IMR-90 (cell line): Measurements from ENCODE around the gene ANKS3. TPM values are rescaled to one million over a fixed set of nuclear protein-coding genes. Genes with fewer than 3 reads are reported as not detected.
A peak's percentile ranks its signal among the peaks of the same experiment; 100 is the strongest.

ENCODE experiments used
- ATAC-seq: fragments of 200-7000 bp; cut with Tn5 transposase; 2 replicates; pipeline ENCODE4 v1.9.1; 2020; ENCODE audit warnings: low read depth, mild to moderate bottlenecking, moderate library complexity
- BruUV-seq: library from RNA; stranded (reverse); fragments of 400-500 nt; replicated peaks from 2 replicates; lab custom pipeline; 2021; lab: Mats Ljungman, UMichigan
- CTCF ChIA-PET: fragments of 300-600 bp; formaldehyde crosslinking; extraction: SDS; loops from one replicate; lab custom pipeline; 2021; ENCODE audit warnings: antibody characterized with exemption; lab: Yijun Ruan, JAX
- POLR2A ChIA-PET: fragments of 300-600 bp; sonication (Branson Sonifier 250); formaldehyde crosslinking; loops from one replicate; lab custom pipeline; 2022; ENCODE audit warnings: antibody characterized with exemption; ENCODE audit not compliant: unreplicated experiment; lab: Charles Lee
- DNase-seq: peaks from one replicate; pipeline ENCODE4 v3.0.0; 2013
- H2AFZ ChIP-seq: replicated peaks from 2 replicates; pipeline ENCODE3; 2013; ENCODE audit warnings: low read length, mild to moderate bottlenecking; ENCODE audit not compliant: poor library complexity
- H2AK5ac ChIP-seq: 2 replicates; pipeline ENCODE4 v1.6.1; 2013; ENCODE audit warnings: low read depth, low read length, inconsistent platforms
- H2AK9ac ChIP-seq: replicated peaks from 2 replicates; pipeline ENCODE3; 2013; ENCODE audit warnings: mild to moderate bottlenecking, low read depth, low read length, moderate library complexity; ENCODE audit not compliant: poor library complexity
- H2BK120ac ChIP-seq: 2 replicates; pipeline ENCODE4 v1.6.1; 2013; ENCODE audit warnings: low read depth, low read length, inconsistent platforms
- H2BK15ac ChIP-seq: 3 replicates; pipeline ENCODE4 v1.6.1; 2013; ENCODE audit warnings: low read depth, low read length, inconsistent platforms
- H2BK20ac ChIP-seq: 2 replicates; pipeline ENCODE4 v1.6.1; 2013; ENCODE audit warnings: low read depth, mild to moderate bottlenecking, inconsistent platforms, low read length, moderate library complexity
- H2BK5ac ChIP-seq: 2 replicates; pipeline ENCODE4 v1.6.1; 2013; ENCODE audit warnings: mild to moderate bottlenecking, low read depth, low read length, inconsistent platforms; ENCODE audit not compliant: poor library complexity, severe bottlenecking
- H3K14ac ChIP-seq: replicated peaks from 2 replicates; pipeline ENCODE4 v1.6.1; 2013; ENCODE audit warnings: low read depth, low read length, inconsistent platforms
- H3K18ac ChIP-seq: 2 replicates; pipeline ENCODE4 v1.6.1; 2013; ENCODE audit warnings: low read depth, low read length, control low read depth
- H3K23ac ChIP-seq: 2 replicates; pipeline ENCODE4 v1.6.1; 2013; ENCODE audit warnings: low read depth, low read length, inconsistent platforms
- H3K27ac ChIP-seq: 2 replicates; pipeline ENCODE4 v1.5.1; 2013; ENCODE audit warnings: mild to moderate bottlenecking, control low read depth, low read length; ENCODE audit not compliant: insufficient read depth
- H3K27me3 ChIP-seq: 2 replicates; pipeline ENCODE4 v1.6.1; 2013; ENCODE audit warnings: low read length; ENCODE audit not compliant: control insufficient read depth, insufficient read depth
- H3K36me3 ChIP-seq: 2 replicates; pipeline ENCODE4 v1.6.1; 2013; ENCODE audit warnings: low read length, mixed read lengths; ENCODE audit not compliant: control insufficient read depth, insufficient read depth
- H3K4ac ChIP-seq: 2 replicates; pipeline ENCODE4 v1.6.1; 2013; ENCODE audit warnings: low read depth, low read length, inconsistent platforms
- H3K4me1 ChIP-seq: 2 replicates; pipeline ENCODE4 v1.6.1; 2013; ENCODE audit warnings: low read length, mixed read lengths; ENCODE audit not compliant: control insufficient read depth, insufficient read depth
- H3K4me2 ChIP-seq: 2 replicates; pipeline ENCODE4 v1.6.1; 2013; ENCODE audit warnings: low read depth, mild to moderate bottlenecking, control low read depth, low read length, moderate library complexity
- H3K4me3 ChIP-seq: 2 replicates; pipeline ENCODE4 v1.5.1; 2013; ENCODE audit warnings: low read depth, mild to moderate bottlenecking, control low read depth, low read length, moderate library complexity; ENCODE audit not compliant: insufficient read depth
- H3K56ac ChIP-seq: 2 replicates; pipeline ENCODE4 v1.6.1; 2013; ENCODE audit warnings: low read length, inconsistent platforms; ENCODE audit not compliant: insufficient read depth; ENCODE audit errors: extremely low read depth
- H3K79me1 ChIP-seq, 2 experiments: 2 replicates each; pipeline ENCODE4 v1.6.1; 2013; ENCODE audit warnings: low read length in 2 of 2, inconsistent platforms in 1 of 2, low read depth in 1 of 2
- H3K9ac ChIP-seq: 2 replicates; pipeline ENCODE4 v1.6.1; 2013; ENCODE audit warnings: low read depth, low read length, control low read depth
- H3K9me1 ChIP-seq: 2 replicates; pipeline ENCODE4 v1.6.1; 2013; ENCODE audit warnings: low read length, inconsistent platforms; ENCODE audit not compliant: insufficient read depth
- H3K9me3 ChIP-seq: 2 replicates; pipeline ENCODE4 v1.6.1; 2013; ENCODE audit warnings: low read length; ENCODE audit not compliant: control insufficient read depth, insufficient read depth
- H4K20me1 ChIP-seq: 2 replicates; pipeline ENCODE4 v1.6.1; 2013; ENCODE audit warnings: low read length, inconsistent platforms; ENCODE audit not compliant: insufficient read depth
- H4K5ac ChIP-seq: 2 replicates; pipeline ENCODE4 v1.6.1; 2013; ENCODE audit warnings: mild to moderate bottlenecking, low read depth, low read length, control low read depth
- H4K8ac ChIP-seq, 2 experiments: 2 replicates each; pipeline ENCODE4 v1.6.1; 2013; ENCODE audit warnings: low read depth in 2 of 2, low read length in 2 of 2, control low read depth in 1 of 2, inconsistent platforms in 1 of 2
- H4K91ac ChIP-seq: 2 replicates; pipeline ENCODE4 v1.6.1; 2013; ENCODE audit warnings: low read depth, low read length, inconsistent platforms; ENCODE audit not compliant: insufficient read depth
- BHLHE40 ChIP-seq: fragments of 150-350 bp; IDR thresholded peaks from 2 replicates; pipeline ENCODE4 v1.6.1; 2016; ENCODE audit warnings: mild to moderate bottlenecking, low read depth, low read length
- USF2 ChIP-seq: fragments of 150-350 bp; IDR thresholded peaks from 2 replicates; pipeline ENCODE4 v1.6.1; 2017; ENCODE audit warnings: mild to moderate bottlenecking, antibody characterized with exemption, low read length, low read depth
- WGBS, 2 experiments: methylation state at CpG; one replicate each; pipeline versions ENCODE4 v1.1.5 to v1.1.7; 2013; ENCODE audit warnings: missing lambda C conversion rate in 2 of 2; ENCODE audit not compliant: insufficient read length in 1 of 2; ENCODE audit errors: extremely low coverage in 2 of 2; 5-methylcytosine and 5-hydroxymethylcytosine counted together
- dilution Hi-C: fragments of 300-500 bp; cut with HindIII; formaldehyde crosslinking; loops from one replicate; pipeline ENCODE4 v1.14.3; 2018; ENCODE audit warnings: low sequenced_read_pairs; ENCODE audit not compliant: unreplicated experiment
- in situ Hi-C: fragments of 300-500 bp; cut with MboI; formaldehyde crosslinking; loops from 3 replicates; pipeline ENCODE4 v1.14.3; 2019; ENCODE audit warnings: low sequenced_read_pairs, inconsistent platforms, mixed read lengths
- intact Hi-C: fragments of 100-400 bp; cut with micrococcal nuclease; formaldehyde crosslinking; loops from 2 replicates; pipeline ENCODE4 v1.10.0; 2022
- polyA plus RNA-seq, 3 experiments: library from polyadenylated mRNA; depleted of rRNA; stranded (reverse); fragments of >200 nt; gene quantifications; 2 replicates each; pipeline ENCODE4 v1.2.3, GENCODE V29; 2012; ENCODE audit warnings: low replicate concordance in 1 of 3
- total RNA-seq: library from RNA; depleted of rRNA; stranded (reverse); fragments of >200 nt; gene quantifications from 2 replicates; pipeline ENCODE4 v1.2.3, GENCODE V29; 2012

ANKS3 gene
- total and polyA plus RNA-seq, 2 of the 4 experiments (the other 2 are of a cell fraction): 24.4 to 25.0 TPM

DNA sequence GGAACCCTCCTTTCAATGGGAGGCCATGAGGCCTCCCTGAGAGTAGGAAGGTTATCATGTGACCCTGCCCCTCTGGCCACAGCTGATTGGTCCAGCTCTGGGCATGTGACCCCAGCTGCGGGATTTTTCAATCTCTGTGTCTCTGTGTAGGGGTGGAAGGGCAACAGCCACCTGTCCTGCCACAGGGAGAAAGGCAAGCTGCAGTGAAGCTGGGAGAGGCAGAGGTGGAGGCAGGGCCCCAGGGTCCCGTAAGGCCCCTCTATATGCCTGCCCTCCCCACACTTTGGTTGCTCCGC is 11.2 kb upstream of the ANKS3 start:
- Histone ChIP-seq H3K14ac (no peak overlapping the region), H3K4me1 (no peaks in the 10 kb centered on the region), H3K9me3 (no peaks in the 10 kb centered on the region), H2BK15ac (no peak overlapping the region), H2BK5ac (no peak overlapping the region), H3K27ac (no peak overlapping the region), H2AK9ac (peak overlapping the region; percentile 51), H3K4me2 (no peak overlapping the region), H3K56ac (no peak overlapping the region), H4K8ac (no peak overlapping the region), H3K79me1 (0 out of 4 replicates have a peak, but pooled peaks cover 0 to 4% of the 10 kb centered on the region in 2 experiments), H3K18ac (no peak overlapping the region), H3K36me3 (peaks cover 2% of the 10 kb centered on the region), H3K4me3 (no peak overlapping the region), H3K27me3 (no peaks in the 10 kb centered on the region), H3K9ac (no peak overlapping the region), H4K20me1 (no peaks in the 10 kb centered on the region), H4K91ac (no peak overlapping the region), H4K5ac (no peak overlapping the region), H2BK120ac (no peak overlapping the region), H2AFZ (no peak overlapping the region), H2AK5ac (no peak overlapping the region), H2BK20ac (no peak overlapping the region), H3K4ac (no peak overlapping the region), H3K9me1 (no peaks in the 10 kb centered on the region), H3K23ac (no peak overlapping the region)
- dilution Hi-C loops (no loop called here), in situ Hi-C loops (no loop called here), intact Hi-C loops (no loop called here)
- no peak for ATAC-seq
- no peak for DNase-seq
- 83% methylated on average over 1 of the region's 3 CpGs; no CpG with 5 or more reads in 1 of the 2 experiments for WGBS, 2 experiments
- POLR2A ChIA-PET: no interaction called here
- TF ChIP-seq USF2: peak; percentile 67
- TF ChIP-seq BHLHE40: no peak
- CTCF ChIA-PET: interaction anchor here (0.7 kb wide), 1 partner anchor 10 kb away, joined by 3 read pairs; no protein-coding TSS in a partner anchor
- no TSS peak for BruUV-seq
